Measurements from ENCODE around the gene SSX2IP. TPM values are rescaled to one million over a fixed set of nuclear protein-coding genes. Genes with fewer than 3 reads are reported as not detected.

SSX2IP gene
- total RNA-seq, 1 donor from 2014 or later = 5.4 TPM

GRCh38 chr1:84634536-84635205 is 55.6 kb downstream of the SSX2IP start:
- Mint-ChIP-seq H3K27me3 (peaks cover 5% of the 10 kb centered on the region), H3K27ac (no peak overlapping the region), H3K9me3 (no peaks in the 10 kb centered on the region), H3K36me3 (ENCODE audit: low read depth) (no peaks in the 10 kb centered on the region), H3K4me1 (no peaks in the 10 kb centered on the region), H3K4me3 (no peak overlapping the region)
- TF ChIP-seq CTCF (IDR thresholded peaks at IDR 0.05) = no peak
- CTCF ChIA-PET = no interaction called here
- ATAC-seq (ENCODE audit: low read depth) (no peak), DNase-seq (no peak)
- intact Hi-C loops (cut with micrococcal nuclease) = no loop called here
- POLR2A ChIA-PET = no interaction called here

- no peaks in the 10 kb centered on the region for H3K9me3 Mint-ChIP-seq
- POLR2A ChIA-PET = no interaction called here
- no peak for ATAC-seq (ENCODE audit: low read depth)
- no peak for DNase-seq
- intact Hi-C loops (cut with micrococcal nuclease) = no loop called here
- H3K27ac Mint-ChIP-seq = no peak overlapping the region
- H3K36me3 Mint-ChIP-seq (ENCODE audit: low read depth) = no peaks in the 10 kb centered on the region
- H3K4me3 Mint-ChIP-seq = no peak overlapping the region
- TF ChIP-seq CTCF (IDR thresholded peaks at IDR 0.05) = no peak
- H3K4me1 Mint-ChIP-seq = no peaks in the 10 kb centered on the region
- H3K27me3 Mint-ChIP-seq = peaks cover 6% of the 10 kb centered on the region
- CTCF ChIA-PET = no interaction called here
These were observed 57.4 kb downstream of the SSX2IP start for GRCh38 chr1:84632673-84633434.

- intact Hi-C loops (cut with micrococcal nuclease) = no loop called here
- ATAC-seq (ENCODE audit: low read depth) (no peak), DNase-seq (no peak)
- Mint-ChIP-seq H3K4me1 (no peaks in the 10 kb centered on the region), H3K27me3 (peaks cover 6% of the 10 kb centered on the region), H3K27ac (no peak overlapping the region), H3K4me3 (no peak overlapping the region), H3K36me3 (ENCODE audit: low read depth) (no peaks in the 10 kb centered on the region), H3K9me3 (no peaks in the 10 kb centered on the region)
- ChIA-PET CTCF (no interaction called here), POLR2A (no interaction called here)
- no peak for TF ChIP-seq CTCF (IDR thresholded peaks at IDR 0.05)
These were observed 58.1 kb downstream of the SSX2IP start for GRCh38 chr1:84632137-84632536.

- intact Hi-C loops (cut with micrococcal nuclease) = loop anchor here (5.0 kb wide), 2 partner anchors 147 to 312 kb away; no protein-coding TSS in a partner anchor
- no peak overlapping the region for H3K27ac Mint-ChIP-seq
- CTCF ChIA-PET = interaction anchor here (1.1 to 1.8 kb wide), 2 partner anchors 119 to 484 kb away, joined by 3 read pairs; partner anchors contain the start of genes GNG5 and SPATA1
- ATAC-seq (ENCODE audit: low read depth) (no peak), DNase-seq (no peak)
- peaks cover under 1% of the 10 kb centered on the region for H3K4me1 Mint-ChIP-seq
- no peak overlapping the region for H3K4me3 Mint-ChIP-seq
- no peaks in the 10 kb centered on the region for H3K36me3 Mint-ChIP-seq (ENCODE audit: low read depth)
- POLR2A ChIA-PET = no interaction called here
- H3K9me3 Mint-ChIP-seq = no peaks in the 10 kb centered on the region
- peaks cover 8% of the 10 kb centered on the region for H3K27me3 Mint-ChIP-seq
- TF ChIP-seq CTCF (IDR thresholded peaks at IDR 0.05) = no peak
These were observed 65.4 kb downstream of the SSX2IP start for GRCh38 chr1:84624876-84625275.

GRCh38 chr1:84621553-84621952 is 68.7 kb downstream of the SSX2IP start:
- POLR2A ChIA-PET = no interaction called here

More at GRCh38 chr1:84621553-84621952, 68.7 kb downstream of the SSX2IP start:
- CTCF ChIA-PET = interaction anchor here (0.9 to 1.7 kb wide), 2 partner anchors 132 to 179 kb away, joined by 4 read pairs; no protein-coding TSS in a partner anchor
- H3K27me3 Mint-ChIP-seq = peaks cover 13% of the 10 kb centered on the region
- intact Hi-C loops (cut with micrococcal nuclease) = loop anchor here (1.0 to 5.0 kb wide), 6 partner anchors 39 to 323 kb away; partner anchors contain the start of gene SSX2IP
- ATAC-seq (ENCODE audit: low read depth) (no peak), DNase-seq (no peak)
- H3K4me1 Mint-ChIP-seq = peaks cover 2% of the 10 kb centered on the region
- no peak overlapping the region for H3K27ac Mint-ChIP-seq
- no peak for TF ChIP-seq CTCF (IDR thresholded peaks at IDR 0.05)
- no peaks in the 10 kb centered on the region for H3K36me3 Mint-ChIP-seq (ENCODE audit: low read depth)
- no peaks in the 10 kb centered on the region for H3K9me3 Mint-ChIP-seq
- H3K4me3 Mint-ChIP-seq = no peak overlapping the region

Measured in activated B cell treated with CpG ODN at 0.5 μM for 24 hours (primary cell).